GM19438 (cell line): Measurements from ENCODE around the gene RASGRF2.
"Not testable (repeated sequence)": the region's sequence is repeated elsewhere in the genome, so short reads cannot be mapped to it uniquely, and the experiment has no call there.

Source experiments
- ATAC-seq: cut with Tn5 transposase; IDR thresholded peaks from one replicate; pipeline ENCODE4 v1.9.1; 2021; ENCODE audit warnings: low read depth; ENCODE audit not compliant: unreplicated experiment

The RASGRF2 gene

GRCh38 chr5:81068063-81068462 is 107.9 kb downstream of the RASGRF2 start:
- no peak for ATAC-seq

GRCh38 chr5:81068635-81069034 is 108.5 kb downstream of the RASGRF2 start:
- ATAC-seq = no peak

- ATAC-seq = no peak
Observed at GRCh38 chr5:81069990-81070389, 109.8 kb downstream of the RASGRF2 start.

GRCh38 chr5:81070571-81071255 is 110.5 kb downstream of the RASGRF2 start:
- no peak for ATAC-seq

GRCh38 chr5:81075041-81075440 is 114.9 kb downstream of the RASGRF2 start:
- no peak for ATAC-seq

GRCh38 chr5:81077105-81077504 is 116.9 kb downstream of the RASGRF2 start:
- no peak for ATAC-seq

GRCh38 chr5:81078930-81079329 is 118.8 kb downstream of the RASGRF2 start:
- no peak for ATAC-seq

GRCh38 chr5:81080809-81081460 is 120.8 kb downstream of the RASGRF2 start:
- no peak for ATAC-seq

- no peak for ATAC-seq
Observed at GRCh38 chr5:81081461-81081835, 121.3 kb downstream of the RASGRF2 start.

GRCh38 chr5:81086881-81087281 is 126.7 kb downstream of the RASGRF2 start:
- no peak for ATAC-seq

GRCh38 chr5:81091199-81091598 is 131.0 kb downstream of the RASGRF2 start:
- ATAC-seq = no peak

GRCh38 chr5:81093536-81094196 is 133.5 kb downstream of the RASGRF2 start:
- ATAC-seq = no peak

GRCh38 chr5:81095835-81096234 is 135.7 kb downstream of the RASGRF2 start:
- no peak for ATAC-seq

GRCh38 chr5:81097713-81098112 is 137.6 kb downstream of the RASGRF2 start:
- ATAC-seq = no peak

- no peak for ATAC-seq
Observed at GRCh38 chr5:81105261-81105877, 145.2 kb downstream of the RASGRF2 start.

GRCh38 chr5:81115261-81115660 is 155.1 kb downstream of the RASGRF2 start:
- ATAC-seq = no peak

GRCh38 chr5:81117566-81117965 is 157.4 kb downstream of the RASGRF2 start:
- ATAC-seq = no peak

GRCh38 chr5:81121273-81121672 is 161.1 kb downstream of the RASGRF2 start:
- ATAC-seq = no peak

- ATAC-seq = no peak
Observed at GRCh38 chr5:81121836-81122630, 161.9 kb downstream of the RASGRF2 start.

- not testable (repeated sequence) for ATAC-seq
Observed at GRCh38 chr5:81124689-81125088, 164.5 kb downstream of the RASGRF2 start.

GRCh38 chr5:81125959-81126358 is 165.8 kb downstream of the RASGRF2 start:
- ATAC-seq = no peak
